ENCODE data around the gene STARD13.

STARD13 gene

DNA sequence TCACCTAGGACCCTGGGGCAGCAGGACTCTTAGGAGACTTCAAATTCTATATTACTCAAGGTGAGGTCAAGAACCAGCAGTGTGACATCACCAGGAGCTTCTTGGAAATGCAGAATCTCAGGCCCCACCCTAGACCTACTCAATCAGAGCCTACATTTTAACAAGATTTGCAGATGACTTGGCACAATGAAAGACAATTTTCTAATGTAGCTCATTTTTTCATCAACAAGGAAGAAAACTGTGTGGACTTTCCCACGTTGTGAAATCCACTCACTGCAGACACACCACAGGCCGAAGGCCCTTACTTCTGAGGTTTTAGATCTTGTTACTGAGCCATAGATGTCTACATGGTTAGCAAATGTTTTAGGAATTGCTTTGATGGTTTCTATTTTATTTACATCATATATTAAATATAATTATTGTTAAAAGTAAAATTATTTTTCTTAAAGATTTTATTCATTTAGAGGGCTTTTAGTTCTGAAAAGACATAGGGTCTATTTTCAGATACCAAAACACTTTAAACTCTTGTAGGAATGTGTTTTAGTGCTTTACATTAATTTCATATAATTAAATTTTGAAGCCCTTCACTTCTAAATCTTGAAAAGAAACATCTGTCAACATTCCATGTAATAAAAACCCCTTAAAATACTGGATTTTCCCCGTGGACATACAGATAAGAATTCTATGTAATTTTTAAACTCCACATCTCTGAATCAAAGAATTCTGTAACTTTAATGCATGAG is 18.5 kb upstream of the STARD13 start:
- no peak for DNase-seq

DNA sequence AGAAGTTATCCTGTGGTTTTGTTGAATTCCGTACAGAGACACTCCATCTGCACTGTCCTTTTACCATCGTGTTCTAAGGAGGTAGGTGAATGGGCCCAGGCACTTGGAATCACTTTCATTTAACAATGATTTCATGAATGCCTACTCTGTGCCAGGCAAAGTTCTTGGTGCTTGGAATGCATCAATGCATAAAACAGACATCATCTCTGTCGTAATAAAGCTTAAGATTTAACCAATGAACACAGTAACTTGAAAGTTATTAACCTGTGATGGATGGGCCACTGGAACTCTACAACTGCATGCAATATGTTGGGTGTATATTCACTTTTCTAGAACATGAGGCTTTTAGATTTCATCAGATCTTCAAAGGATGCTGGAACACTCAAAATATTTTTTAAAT is 14.1 kb upstream of the STARD13 start:
- no peak for DNase-seq

DNA sequence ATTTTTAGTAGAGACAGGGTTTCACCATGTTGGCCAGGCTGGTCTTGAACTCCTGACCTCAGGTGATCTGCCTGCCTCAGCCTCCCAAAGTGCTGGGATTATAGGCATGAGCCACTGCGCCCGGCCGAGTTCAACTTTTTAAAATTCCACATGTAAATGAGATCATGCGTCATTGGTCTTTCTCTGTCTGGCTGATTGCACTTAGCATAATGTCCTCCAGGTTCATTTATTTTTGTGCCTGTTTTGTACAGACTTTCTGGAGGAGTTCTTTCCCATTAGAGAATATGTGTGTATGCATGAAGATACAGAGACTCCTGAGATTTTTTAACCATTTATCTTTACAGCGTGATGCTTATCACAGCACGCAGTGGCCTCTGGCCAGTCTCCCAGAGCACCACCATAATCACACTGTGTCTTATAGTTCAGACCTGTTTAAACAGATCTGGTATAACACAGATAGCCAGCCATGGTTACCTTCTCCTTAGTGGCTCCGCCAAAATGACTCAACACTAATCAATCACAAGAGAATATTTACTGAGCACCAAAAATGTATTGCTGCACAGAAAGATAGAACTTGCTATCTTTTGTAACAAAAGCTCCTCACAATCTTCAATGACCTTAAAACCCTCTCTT is 11.4 kb upstream of the STARD13 start:
- DNase-seq: no peak

DNA sequence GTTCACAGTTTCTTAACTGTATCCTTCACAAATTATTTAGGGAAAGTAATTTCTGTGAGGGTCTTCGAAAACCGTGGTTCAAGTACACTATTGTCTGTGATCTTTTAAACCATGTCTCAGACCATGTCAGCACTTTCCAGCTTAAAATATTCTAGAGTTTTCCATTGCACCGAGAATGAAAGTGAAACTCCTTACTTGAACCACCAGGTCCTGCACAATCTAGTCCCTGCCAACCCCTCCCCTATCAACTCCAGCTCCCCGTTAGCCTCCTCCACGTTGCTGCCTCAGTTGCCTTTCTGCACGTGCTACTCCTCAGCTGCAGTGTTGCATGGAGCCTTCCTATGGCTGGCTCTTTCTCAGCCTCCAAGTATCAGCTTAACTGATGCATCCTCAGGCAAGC is 7.2 kb upstream of the STARD13 start:
- DNase-seq: no peak

DNA sequence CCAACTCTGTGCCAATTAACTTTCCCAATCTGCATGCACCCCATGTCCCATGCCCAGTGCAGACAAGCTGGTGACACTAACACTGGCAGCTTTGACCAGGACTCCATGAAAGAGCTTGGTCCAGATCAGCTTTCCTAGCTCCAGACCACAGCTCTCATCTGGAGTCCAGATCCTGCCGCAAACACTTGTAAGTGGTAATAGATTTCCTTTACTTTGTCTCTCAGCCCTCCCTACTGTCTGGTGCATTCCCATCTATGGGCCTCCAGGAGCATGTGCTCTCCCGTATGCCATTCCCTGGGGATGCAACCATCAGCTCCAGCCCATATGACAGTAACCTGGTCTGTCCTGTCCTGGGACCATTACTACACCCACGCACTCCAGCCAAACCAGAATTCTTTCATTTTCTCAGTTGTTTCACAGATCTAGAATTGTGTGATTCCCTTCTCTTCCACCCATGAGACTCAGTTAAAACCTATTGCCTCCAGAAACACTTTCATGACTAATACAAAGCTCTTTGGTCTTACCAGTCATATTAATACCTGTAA is 4.9 kb upstream of the STARD13 start:
- no peak for DNase-seq

DNA sequence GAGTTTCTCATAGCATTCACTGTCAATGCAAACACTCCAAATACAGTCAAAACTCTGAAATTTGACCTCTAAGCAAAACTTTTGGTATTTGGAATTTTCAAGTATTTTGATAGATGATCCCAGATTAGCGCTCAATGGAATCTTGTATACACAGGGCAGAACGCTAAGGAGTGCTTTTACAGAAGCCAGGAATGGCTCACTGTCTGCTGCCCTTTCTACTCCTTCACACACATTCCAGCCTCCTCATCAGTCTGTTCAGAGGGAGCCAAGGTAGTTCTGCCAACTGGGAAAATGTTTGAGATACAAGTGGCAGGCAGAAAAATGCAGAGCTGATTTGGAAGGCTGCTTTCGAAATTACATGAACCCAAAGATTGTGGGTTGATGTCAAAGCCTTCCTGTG is 4.4 kb upstream of the STARD13 start:
- DNase-seq: no peak

DNA sequence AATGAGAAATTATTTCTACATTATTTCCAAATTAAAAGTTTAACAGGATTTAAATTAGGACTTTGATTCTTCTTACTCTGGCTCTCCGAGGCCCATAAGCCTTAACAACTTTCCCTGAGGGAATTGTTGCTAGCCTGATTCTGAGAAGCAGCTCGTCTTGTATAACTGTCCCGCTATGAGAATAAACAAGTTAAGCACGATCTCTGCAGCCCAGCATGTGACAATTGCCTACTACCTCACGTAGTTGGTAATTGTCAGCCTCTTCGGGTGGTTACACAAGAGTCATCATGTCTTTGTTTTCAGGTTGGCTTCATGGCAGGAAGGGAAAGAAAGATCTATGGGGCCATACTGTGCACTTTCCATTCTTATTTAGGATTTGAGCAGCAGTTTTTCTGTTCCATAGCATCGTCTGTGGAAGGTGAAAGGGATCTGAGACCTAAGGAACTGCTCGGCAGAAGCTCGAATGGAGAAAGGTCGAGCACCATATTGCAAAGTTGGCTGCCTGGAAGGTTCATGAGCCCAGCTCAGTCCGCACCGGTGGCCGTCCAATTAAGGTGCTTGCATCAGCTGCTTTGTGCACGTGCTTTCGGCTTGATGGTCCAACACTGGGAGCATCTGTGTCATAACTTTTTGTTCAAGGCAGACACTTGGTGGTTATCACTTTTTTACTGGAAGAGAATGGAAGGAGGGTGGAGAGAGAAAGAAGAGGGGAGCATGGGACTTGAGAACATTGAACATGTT is 1.8 kb upstream of the STARD13 start:
- DNase-seq: no peak

DNA sequence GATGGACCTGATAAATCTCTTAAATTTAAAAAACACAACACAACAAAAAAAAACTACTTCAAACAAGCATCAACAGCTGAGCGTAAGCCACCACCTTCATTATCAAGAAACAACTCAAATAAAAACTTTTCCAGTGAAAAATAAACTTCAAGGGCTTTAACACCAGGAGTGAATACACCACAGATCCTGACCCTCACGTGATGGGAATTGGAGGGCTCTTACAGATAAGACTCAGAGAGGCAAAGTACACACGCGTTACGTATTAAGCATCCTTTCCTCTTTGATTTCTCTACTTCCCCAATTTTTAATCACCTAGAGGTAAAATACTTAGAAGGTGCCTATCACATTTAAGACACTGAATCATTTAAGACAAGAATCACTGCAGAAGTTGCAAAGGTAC is 573 bp upstream of the STARD13 start:
- DNase-seq: no peak

DNA sequence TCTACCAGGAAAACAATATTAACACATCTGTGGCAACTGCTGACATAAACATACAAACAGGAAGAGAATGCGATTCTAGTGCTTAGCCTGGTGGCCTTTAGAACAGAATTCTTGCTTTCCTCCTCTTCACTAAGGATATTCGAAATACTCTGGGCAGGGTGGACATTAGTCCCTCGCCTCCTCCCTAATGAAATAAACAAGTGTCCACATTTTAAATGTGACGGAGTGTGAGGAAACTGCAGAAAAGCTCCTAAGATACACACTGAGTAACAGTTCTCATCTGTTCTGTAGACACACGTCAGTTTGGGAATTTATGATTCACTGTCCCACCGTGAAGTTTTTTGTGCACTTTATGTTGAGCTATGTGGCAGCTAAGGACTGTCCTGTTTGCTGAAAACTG is 639 bp downstream of the STARD13 start:
- DNase-seq: no peak

DNA sequence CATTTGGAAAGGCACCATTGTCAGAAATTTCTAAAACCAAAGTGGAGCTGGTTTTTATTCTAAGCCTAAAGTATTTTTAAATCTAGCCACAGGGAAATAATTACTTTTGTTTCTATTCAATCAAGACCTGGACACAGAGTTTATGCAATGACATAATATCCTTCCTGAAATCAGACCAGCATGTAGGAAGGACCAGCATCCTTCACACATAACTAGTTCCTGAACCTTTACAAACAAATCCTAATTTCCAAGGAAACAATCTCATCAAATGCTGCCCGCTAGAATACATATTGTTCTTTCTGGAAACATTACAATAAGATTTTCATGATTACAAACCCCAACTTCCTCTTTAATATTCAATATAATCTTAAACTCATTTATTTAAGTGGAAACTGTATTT is 1.5 kb downstream of the STARD13 start:
- DNase-seq: no peak

DNA sequence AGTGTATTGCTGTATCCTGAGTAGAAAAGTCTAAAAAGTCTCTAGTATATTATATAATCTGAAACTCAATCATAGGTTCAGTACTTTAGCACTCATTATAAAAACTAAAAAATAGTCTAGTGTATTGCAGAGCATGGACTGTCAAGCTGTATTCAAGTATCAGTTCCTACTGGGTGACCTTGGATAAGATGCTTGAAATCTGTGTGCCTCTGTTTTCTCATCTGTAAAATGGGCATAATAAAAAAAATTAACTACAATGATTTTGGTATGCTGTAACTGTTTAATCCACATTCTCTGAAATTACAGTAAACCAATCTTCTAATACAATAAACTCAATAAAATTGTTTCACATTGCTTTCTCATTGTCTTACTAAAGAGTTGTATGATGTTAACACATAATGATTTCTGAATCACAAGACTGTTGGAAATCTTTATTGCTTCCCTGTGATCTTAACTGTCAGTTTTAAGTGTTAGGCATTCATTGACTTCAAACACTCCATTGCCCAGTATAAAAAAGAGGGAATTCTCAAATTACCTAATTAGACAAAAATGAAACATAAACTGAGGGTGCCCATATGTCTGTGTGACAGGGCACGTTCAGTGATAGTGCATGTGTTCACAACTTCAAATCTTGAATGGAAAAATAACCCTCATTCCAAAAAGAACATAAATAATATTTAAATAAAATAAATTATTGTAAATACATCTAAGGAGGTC is 2.2 kb downstream of the STARD13 start:
- DNase-seq: no peak

DNA sequence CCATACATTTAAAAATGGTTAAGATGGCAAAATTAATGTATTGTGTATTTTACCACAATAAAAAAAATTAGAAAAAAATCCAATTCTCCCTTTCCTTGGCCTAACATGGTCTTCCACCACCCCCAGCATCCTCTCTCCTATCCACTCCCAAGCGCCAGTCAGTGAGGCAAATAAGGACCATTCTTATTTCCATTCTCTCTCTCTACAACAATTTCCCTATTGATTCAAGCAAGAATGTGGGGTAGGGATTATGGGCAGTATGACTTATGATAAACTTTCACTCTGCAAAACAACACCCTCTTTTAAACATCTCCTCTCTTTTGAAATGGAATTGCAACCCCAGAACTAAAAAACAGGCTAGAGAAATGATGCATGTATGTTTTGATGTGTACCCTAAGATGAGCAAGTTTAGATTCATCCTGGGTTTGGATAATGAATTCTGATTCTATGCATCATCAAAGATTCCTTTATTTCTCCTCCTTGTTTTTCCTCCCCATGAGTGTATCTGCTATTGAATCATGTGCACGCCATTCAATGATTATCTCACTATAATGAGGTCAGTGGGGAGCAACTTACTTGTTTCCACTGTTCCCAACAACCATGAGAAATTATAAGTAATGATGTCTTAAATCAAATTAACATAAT is 3.5 kb downstream of the STARD13 start:
- DNase-seq: no peak

DNA sequence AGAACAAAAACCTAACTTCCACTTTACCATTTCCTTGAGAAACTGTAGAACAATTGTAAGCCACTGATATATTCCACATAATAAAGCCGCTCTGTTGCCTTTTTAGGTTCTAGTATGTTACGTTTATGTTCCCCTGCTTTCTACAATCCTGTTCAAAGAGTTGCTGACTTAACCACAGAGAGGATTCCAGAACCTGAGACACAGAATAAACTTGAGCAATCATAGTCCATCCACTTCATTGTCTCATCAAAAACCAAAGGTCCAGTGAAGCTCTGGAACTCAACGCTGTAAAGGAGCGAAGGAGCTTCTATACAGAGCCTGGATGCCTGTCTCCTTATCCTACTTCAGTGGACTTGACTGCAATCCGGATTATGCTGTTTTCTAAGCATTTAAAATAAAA is 4.6 kb downstream of the STARD13 start:
- DNase-seq: no peak

DNA sequence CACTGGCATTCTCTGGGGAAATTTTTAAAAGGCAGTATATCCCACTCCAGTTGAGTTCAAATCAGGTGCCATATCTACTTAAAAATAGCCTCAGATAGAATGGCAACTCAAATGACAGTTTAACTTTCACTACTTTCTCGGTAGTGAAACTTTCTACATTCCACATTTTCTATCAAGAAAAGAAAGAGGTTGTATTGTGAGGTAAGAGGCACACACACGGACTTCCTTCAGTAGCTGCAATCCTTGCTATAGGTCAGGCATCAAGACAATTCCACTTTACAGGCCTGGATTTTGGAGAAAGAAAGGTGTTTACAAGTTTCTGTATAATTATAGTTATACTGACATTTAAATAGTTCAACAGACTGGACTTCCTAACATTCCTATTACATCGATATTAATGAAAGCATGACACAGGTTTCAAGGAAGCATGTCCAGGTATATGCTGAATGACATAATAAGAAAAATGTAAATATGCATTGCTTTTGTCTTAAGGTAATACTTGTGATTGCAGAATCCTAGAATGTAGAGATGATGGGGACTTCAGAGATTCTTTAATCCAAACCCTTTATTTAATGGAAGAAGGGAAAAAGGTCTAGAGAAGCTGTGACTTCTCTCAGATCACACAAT is 5.2 kb downstream of the STARD13 start:
- DNase-seq: no peak

DNA sequence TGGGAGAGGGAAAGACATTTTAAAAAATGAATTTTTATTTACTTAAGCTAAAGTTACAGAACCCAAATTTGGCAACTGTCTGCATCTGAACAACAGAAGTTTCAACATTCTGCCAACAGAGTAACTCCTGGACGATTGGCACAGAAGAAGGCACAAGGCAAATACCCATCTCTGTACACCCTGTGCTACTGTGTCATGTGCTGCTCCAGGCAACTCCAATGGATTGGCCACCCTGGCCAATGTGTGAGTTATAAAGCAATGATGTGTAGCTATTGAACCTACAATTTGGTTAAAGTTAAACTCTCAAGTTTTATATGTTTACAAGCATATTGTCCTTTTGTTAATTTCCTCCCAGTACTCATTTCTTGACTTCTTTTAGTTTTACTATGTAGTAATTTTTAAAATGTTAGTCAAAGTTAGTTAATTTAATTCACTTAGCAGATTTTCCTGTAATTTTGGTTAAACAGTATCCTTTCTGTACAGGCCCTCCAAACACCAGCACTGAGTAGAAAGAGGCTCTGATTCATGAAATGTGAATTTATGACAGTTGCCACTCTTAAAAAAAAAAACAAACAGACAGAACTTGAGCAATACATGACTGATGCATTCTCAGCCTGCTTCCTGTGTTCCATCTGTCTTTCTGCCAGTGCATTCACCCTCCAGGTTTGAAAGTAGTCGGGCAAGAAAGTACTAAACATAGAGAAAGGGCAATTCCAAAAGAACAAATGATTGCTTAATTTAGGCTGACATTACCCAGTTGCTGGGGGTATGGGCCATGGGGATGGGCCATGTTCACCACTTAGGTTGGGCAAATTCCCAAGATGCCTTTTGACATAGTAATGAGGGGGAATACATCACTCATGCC is 5.9 kb downstream of the STARD13 start:
- no peak for DNase-seq

DNA sequence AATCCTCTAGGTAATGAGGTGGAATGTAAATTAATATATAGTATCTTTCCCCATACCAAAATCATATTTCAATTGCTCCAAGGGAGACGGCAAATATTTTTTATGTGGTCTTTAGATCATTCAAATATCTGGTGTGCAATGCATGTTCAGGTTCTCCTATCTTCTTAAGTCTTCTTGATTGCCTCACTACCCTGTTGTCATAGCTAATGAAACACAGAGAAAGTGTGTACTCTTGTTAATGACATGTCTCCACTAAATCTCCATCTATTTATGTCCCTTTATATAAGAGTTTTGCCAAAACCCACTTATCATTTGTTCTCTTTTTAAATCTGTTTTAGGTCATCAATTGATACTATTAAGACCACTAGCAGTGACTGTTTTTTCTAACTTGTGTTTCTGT is 6.6 kb downstream of the STARD13 start:
- DNase-seq: no peak

DNA sequence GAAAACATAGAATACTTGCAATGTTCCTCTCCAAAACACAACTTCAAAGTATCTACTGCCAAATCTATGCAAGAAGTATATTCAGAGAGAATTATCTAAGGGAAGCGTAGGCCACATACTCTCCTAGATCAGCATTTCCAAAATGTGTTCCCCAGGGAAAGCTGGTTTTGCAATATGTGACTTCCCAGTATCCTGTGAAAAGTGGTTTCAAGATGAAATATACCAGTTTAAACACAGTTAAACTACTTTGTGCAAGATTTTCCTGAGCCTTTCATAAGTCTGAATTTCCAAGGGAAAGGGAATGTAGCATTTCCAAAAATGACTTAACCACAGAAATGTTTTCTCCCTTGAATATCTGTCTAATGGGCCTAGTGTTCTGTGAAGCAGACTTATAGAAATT is 7.6 kb downstream of the STARD13 start:
- no peak for DNase-seq

DNA sequence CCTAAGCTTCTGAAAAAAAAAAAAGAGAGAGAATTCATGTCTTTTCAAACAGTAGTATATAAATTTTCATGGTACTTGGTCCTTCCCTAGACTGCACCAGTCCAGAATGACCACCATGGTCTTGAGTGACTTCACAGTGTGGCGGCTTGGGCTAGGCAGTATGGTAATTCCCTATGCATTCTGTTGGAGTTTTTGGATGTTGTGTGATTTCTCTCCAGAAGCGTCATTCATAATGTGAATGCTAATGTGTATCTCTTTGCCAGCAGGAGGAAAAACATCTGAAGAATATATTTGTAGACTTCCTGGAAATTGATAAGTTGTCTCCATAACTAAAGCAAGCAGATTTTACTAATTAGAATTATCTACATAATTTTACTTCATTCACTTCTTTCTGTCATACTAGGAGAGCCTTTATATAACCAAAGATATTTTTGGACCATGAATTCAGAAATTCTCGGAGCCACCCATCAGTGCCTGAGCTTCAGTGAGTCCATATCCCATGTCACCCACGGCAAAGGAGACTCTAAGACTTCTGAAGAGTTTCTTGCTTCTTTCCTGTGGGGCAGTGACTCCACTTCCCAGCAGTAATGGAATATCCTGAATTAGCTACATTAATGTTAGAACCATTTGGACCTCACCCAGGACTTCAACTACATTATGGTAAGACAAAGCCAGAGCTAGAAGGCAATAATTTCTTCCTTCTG is 8.4 kb downstream of the STARD13 start:
- DNase-seq: no peak

DNA sequence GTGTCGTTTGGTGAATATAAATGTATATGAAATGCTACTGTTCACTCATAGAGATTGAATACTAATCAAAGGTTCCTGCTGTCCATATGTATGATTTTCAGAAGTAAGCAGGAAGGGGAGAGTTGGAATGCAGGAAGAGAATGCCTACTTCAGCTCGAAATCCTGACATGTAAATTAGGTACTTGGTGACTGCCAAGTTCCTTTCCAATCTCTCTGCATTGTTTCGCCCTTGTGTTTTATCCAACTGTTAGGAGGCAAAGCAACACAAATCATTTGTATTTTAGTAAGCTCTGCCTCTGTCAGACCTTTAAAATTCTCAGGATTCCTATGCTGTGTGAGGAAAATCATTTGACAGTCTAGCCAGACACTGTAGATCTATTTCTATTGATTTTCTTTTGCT is 9.0 kb downstream of the STARD13 start:
- DNase-seq: no peak

DNA sequence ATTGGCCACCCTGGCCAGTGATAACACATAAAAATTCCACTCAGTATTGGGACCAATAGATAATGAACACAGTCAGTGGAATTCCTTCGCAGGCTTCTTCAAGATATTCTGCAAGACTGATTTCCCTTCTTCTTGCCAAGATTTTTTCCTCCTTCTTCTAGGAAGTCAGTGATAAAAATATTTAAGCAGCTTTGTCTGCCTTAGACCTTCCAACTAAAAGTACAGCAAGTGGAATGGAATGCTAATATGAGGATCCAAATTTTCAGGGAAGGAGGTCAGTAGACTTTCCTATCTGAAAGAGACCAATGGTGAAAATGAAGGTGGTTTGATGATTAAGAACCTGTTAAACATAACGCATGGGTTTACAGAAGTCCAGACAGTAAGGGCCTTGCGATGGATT is 9.6 kb downstream of the STARD13 start:
- DNase-seq: no peak

DNA sequence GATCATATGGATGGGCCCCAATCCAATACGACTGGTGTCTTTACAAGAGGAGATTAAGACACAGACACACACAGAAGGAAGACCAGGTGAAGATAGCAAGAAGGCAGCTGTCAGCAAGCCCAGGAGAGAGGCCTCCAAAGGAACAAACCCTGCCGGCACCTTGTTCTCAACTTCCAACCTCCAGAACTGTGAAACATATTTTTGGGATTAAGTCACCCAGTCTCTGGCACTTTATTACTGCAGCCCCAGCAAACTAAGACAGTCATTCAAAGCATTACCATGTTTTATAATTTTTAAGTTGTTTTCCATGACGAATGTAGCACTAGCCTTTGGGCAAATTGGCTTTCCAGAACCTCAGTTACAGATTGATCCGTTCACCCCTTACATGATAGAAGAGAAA is 11.3 kb downstream of the STARD13 start:
- no peak for DNase-seq

Measured in CD4-positive, alpha-beta T cell treated with Interleukin-15 for 1 hour (primary cell).